Endometrial microvascular endothelial cells (primary cell): Measurements from ENCODE around the gene SLC39A10. TPM values are rescaled to one million over a fixed set of nuclear protein-coding genes. Genes with fewer than 3 reads are reported as not detected.

Source experiments
- in situ Hi-C: cut with HindIII; loops from 2 replicates; pipeline ENCODE4 v1.10.0; 2017; ENCODE audit warnings: low sequenced_read_pairs, low pct_unique_long_range_greater_than_20kb; ENCODE audit errors: inconsistent ontology term
- total RNA-seq: library from RNA; depleted of rRNA; stranded (reverse); fragments of >200 nt; gene quantifications from one replicate; pipeline ENCODE4 v1.2.3, GENCODE V29; 2015; ENCODE audit errors: inconsistent ontology term

SLC39A10 gene, protein sequence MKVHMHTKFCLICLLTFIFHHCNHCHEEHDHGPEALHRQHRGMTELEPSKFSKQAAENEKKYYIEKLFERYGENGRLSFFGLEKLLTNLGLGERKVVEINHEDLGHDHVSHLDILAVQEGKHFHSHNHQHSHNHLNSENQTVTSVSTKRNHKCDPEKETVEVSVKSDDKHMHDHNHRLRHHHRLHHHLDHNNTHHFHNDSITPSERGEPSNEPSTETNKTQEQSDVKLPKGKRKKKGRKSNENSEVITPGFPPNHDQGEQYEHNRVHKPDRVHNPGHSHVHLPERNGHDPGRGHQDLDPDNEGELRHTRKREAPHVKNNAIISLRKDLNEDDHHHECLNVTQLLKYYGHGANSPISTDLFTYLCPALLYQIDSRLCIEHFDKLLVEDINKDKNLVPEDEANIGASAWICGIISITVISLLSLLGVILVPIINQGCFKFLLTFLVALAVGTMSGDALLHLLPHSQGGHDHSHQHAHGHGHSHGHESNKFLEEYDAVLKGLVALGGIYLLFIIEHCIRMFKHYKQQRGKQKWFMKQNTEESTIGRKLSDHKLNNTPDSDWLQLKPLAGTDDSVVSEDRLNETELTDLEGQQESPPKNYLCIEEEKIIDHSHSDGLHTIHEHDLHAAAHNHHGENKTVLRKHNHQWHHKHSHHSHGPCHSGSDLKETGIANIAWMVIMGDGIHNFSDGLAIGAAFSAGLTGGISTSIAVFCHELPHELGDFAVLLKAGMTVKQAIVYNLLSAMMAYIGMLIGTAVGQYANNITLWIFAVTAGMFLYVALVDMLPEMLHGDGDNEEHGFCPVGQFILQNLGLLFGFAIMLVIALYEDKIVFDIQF
- 21.1 TPM for total RNA-seq

DNA sequence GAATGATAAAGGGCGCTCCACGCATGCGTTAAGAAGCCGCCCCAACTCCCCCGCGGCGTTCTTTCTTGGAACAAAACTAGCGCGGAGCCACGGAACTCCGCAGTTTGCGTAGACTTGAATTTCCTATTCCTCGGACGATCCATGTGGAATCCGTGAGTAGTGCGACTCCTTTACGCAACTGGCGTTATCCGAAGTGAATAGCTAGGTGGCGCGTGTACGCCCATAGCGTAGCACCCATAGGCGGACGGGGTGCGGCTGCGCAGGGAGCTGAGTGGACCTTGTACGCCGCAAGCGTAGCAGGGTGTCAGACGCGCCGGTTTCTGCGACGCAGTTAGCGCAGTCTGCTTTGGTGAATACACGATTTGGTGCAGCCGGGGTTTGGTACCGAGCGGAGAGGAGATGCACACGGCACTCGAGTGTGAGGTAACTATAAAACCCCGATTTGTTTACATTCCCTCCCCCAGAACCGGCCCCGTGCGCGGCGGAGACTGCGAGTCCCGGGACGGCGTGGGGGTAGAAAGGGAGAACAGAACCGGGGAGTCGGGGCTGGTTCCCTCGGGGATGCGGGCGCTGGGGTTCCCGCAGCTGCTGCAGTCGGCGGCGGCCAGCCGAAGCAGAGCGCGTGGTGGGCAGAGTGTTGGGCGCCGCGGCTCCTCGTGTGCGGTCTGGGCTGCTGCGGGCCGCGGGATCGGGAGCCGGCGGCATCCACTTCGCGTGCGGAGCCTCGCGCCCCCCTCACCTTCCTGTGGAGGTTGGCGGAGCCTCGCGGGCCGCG, at the start of gene SLC39A10:
SLC39A10 (plus strand) TSS at position 368 of the 775 bp plus-strand sequence. CDS start 22,817 bp downstream, outside the sequence.
- in situ Hi-C loops = no loop called here

DNA sequence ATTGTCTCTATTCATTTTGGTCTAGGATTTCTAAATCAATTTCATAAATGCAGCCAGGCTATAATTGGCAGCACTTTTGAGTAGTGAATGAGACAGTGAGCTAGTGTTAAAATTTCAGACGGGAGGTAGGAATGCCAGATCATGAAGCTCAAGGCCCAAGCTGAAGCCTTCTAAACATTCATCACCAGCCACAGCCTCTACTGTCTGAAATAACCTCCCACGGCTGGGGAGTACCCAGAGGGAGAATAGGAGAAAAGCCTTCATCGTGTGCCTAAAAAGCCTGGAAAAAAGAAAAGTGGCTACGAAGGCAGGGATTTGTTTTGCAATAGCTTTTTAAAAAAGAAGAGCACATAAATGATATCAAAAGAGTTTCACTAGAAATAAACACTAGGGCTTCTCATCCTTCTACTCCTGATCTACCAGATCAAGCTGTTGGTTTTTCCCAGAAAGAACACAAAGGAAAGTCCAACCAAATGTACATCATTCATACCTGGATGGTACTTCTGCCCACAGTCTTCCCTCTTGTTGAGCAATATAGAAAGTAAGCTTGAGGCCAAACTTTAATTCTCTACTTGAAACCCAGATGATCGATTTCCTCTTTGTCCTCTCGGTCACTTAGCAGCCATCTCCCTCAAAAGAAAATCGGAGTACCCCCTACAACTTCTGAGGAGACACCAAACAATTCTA, 48.1 kb upstream of the SLC39A10 start:
- in situ Hi-C loops = no loop called here

DNA sequence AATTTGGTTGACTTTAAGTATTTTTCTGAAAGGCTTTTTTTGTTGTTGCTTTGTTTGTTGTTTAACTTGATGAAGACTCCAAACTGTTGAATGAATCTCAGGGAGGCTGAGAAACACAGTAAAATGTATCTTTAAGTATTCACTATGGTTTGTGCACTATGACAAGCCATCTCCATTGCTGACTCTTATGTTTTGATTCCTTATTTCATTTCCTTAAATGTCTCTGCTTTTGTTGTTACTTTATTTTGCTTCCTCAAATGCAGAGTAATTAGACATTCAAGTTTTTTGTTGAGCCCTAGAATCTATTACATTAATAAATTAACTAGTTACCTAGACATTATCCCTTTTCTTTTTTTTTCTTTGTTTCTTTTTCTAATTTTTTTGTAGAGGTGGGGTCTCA, 46.3 kb upstream of the SLC39A10 start:
- in situ Hi-C loops = no loop called here

DNA sequence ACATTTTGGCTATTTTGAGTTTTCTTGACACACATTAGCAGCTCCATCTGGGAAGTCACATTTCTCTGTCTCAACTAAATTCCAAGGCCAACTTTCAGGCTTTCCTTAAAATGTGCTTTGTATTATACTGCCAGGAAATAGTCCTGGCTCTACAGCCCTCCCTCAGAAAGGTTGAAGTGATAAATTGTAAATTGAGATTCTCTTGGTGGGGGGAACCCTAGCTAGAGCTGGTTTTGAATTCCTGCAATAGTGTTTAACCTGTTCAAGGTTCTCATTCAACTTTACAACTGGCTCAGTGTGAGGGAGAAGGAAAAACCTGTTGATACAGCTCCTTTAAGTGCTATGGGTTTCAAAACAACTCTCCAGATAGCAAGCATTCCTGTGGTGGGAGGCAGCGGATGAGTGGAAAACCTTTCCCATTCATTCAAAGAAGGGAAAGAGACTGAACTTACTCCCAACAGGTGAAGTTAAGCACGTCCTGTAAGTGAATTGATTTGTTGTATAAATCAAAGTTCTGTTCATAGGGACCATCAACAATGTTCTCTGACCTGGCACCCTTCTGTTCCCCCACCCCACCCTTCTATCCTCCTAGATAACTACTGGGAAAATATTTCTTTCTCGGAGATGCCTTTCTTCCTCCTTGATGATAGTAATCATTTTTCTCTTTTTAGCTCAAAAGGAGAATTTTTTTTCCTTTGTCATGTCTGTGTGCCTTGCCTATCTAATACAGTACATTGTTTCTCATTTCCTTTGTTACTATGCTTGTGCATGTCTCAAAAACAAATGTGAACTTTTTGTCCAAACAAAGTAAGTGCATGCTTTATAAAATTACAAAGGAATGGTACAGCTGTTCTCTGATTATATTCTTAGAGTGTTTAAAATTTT, 44.2 kb upstream of the SLC39A10 start:
- in situ Hi-C loops = no loop called here

DNA sequence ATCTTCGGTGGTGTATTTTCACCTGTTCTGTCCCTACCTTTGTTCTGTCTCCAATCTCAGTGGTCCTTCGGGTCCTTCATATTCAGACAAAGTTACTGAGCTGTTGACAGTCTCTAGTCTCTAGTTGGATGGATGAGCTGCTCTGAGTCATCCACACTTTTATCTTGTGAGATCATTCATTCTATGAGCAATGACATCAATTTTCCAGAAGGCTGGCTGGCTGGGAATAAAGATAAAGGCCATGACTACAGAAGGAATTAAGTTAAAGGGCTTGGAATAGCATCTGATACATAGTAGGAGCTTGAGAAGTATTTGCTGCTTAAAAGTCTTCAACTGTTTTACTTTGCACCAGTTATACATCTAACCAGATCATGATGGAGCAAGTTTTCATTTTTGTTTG, 43.1 kb upstream of the SLC39A10 start:
- in situ Hi-C loops = no loop called here

DNA sequence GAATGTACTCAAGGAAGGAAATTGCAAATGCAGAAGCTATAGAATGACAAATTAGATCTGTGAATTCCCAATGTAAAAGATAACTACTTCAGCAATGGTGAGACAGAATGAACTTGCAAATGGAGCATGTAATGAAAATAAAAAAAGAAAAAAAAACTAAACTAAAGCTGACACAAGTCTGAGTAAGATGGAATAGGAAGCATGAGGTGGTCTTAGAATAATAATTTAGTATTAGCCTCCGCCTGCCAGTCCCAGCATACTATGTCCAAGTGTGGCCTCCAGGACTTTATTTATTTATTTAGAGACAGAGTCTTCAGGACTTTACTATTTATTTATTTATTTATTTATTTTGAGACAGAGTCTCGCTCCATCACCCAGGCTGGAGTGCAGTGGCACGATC, 37.4 kb upstream of the SLC39A10 start:
- in situ Hi-C loops = no loop called here

DNA sequence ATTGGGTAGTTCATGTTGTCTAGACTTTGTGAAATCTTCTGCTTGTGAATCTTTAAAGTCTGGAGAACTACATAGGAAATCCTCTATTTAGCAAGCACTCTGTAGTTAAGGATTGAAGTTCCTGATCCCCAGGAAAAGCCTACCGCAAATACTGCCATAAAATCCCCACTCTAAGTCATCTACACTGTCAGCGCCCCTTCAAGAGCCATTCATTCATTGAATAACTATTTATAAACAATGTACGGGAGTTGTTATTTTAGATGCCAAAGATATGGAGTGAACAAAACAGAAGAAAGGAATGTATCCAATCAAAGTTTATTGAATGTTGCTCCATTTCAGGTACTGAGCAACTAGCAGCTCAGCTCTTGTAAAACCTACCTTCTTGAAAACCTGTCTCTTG, 36.5 kb upstream of the SLC39A10 start:
- in situ Hi-C loops = no loop called here

DNA sequence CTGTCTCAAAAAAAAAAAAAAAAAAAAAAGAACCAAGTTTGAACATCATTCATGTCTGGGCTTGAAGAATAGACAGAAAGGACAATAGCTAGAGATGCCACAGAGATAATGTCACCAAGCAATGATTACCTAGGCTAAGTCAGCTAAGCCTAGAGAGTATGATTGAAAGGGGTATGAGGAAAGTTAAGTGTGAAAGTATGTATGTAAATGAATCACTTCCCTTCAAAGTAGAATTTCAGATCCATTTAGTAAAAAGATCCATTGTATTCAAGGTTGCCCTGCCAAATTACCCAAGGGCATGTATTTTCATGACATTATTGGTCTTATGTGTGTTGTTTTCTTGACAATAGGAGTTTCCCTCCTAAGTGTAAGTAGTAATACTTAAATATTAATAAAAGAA, 34.1 kb upstream of the SLC39A10 start:
- in situ Hi-C loops = no loop called here

DNA sequence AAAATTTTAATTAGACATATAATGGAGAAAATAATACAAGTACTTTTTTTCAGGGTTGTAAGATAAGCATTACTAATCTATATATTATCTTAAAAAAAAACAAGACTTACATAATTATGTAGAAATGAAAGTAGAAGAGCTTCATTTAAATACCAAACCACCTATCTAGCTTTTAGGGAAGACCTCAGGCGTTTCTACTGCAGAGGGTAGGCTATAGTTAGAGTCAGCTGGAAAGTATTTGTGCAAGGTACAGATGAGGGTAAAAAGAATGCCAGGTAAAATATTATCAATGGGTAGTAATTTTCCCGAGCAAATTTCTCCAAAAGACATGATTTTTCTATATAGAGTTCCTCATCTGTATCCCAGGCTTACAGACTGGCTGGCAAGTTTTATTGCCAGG, 30.5 kb upstream of the SLC39A10 start:
- in situ Hi-C loops = no loop called here

DNA sequence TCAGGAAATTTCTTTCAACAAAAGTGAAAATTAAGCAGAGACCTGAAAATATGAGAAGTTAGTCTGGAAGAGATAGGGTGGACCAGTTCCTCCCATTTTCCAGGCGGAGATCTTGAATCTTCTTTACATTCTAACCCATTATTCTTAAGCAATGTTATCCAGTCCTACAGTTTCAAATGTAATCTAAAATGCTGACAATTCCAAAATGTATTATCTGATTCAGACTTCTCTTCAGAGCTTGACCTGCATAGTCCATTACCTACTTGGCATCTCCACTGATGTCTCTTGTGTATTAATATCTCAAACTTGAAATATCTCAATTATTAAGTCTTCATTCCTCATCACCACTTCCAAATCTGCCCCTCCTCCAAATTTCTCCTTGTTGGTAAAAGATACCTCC, 28.4 kb upstream of the SLC39A10 start:
- in situ Hi-C loops = no loop called here

DNA sequence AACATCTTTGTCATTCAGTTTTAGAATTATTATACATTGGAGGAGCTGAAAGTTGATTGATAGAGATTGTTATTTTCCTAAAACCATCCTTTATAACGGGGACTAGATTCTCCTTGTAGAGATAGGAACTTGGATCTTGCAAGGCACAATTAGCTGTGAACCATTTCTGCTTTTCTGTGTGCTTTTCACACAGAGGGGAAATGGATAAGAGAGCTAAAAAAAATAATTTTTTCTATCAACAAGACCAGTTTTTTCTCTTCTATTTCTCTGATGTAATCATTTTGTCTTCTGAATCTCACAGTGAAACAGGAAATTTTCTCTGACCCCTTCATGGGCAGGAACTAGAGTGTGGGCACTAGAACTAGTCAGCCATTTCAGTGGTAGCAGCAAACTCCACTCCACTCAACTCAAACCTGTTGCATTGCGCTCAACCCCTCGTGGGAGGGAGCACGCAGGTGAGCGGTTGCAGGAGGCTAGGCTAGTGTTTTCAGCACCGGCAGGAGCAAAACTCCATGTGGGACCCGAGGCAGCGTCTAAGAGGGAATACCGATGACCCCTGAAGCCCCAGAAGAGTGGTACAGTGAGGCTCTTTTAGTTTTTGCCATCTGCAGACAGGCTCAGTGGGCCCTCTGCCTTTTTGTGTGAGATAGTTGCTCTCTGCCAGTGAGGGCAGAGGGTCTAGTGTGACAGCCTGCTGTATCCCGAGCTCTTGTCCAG, 24.0 kb upstream of the SLC39A10 start:
- in situ Hi-C loops = no loop called here

DNA sequence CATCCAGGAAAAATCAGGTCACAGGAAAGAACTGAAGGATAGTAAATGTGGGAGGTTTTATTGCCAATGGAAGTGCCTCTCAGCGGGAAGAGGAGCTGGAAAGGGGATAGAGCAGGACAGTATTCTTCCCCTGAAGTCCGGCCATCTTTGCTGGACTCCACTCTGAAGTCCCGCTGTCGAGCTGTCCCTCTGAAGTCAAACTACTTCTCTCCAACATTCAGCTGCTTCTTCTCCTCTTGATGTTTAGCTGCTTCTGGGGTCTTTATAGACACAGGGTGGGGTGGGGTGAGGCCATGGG, 23.5 kb upstream of the SLC39A10 start:
- in situ Hi-C loops = no loop called here

DNA sequence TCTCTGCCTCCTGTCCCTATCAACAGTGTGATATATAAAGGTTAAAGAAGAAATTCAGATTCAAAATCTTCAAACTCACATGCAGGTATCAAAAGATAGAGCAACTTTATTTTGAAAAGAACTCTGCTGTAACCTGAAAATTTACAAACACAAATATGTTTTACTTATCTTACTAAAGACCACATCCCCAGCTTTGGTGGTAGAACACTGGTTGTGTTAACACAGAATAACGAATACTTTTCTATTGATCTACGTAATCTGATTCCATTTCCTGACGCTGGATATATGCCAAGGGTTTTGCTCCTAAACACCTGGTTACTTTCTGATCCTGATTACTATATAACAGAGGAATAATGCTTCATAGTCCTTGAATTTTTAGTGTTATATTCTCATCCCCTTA, 23.1 kb upstream of the SLC39A10 start:
- in situ Hi-C loops = no loop called here

DNA sequence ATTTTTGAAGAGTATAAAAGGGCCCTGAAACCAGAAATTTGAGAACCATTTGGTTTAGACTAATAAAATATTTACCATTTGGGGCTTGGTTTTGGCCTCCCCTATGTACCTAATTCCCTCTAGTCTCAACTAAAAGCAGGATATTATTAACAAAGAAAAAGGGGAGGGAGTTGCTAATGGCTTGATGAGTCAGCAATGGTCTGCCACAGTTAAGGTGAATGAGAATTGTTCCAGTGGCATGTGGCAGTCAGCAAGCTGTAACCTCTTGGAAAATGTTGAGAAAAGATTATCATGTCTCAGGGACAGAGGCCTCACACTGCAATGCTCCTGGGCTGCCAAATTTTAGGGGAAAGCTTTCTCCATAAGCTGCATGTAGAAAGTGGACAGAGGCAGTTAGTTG, 20.1 kb upstream of the SLC39A10 start:
- in situ Hi-C loops = no loop called here

DNA sequence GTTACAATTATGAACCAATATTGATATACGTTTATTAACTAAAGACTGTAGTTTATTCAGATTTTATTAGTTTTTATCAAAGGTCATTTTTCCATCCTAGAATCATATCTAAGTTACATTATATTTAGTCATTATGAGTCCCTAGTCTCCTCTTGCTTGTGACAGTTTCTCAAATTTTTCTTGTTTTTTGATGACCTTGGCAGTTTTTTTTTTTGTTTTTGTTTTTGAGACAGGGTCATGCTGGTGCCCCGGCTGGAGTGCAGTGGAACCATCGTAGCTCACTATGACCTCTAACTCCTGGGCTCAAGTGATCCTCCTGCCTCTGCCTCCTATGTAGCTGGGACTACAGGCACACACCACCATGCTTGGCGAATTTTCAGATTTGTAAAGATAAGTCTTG, 18.3 kb upstream of the SLC39A10 start:
- in situ Hi-C loops = no loop called here

DNA sequence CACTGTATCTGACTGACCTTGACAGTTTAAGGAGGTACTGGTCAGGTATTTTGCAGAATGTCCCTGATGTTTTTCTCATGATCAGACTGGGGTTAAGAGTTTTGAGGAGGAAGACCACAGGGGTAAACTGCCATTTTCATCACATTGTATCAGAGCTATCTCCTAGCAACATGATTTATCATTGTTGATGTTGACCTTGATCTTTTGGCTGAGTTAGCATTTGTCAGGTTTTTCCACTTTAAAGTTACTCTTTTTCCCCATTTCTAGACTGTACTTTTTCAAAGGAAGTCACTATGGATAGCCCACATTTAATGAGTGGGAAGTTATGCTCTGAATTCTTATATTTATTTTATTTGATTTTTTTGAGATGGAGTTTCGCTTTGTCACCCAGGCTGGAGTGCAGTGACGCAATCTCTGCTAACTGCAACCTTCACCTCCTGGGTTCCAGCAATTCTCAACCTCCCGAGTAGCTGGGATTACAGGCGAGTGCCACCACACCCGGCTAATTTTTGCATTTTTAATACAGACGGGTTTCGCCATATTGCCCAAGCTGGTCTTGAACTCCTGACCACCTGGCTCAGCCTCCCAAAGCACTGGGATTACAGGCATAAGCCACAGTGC, 17.7 kb upstream of the SLC39A10 start:
- in situ Hi-C loops = no loop called here

DNA sequence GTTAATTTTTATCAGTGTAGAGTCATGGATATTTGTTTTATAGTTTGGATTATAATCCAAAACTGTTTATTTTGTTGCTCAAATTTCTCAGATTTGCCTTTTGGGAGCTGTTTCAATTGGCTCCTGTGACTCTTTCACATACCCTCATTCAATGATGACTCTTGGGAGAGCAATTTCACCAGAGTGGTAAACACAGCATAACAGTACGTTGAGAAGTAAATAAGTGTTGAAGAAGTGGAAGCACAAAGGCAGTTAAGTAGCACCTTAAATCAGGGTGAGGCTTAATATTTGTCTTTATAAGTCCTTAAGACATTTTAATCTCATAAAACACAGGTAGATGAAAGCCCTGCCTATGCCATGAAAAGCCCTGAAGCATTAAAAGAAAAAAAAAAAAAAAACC, 17.1 kb upstream of the SLC39A10 start:
- in situ Hi-C loops = no loop called here
